HepG2 (cell line): ENCODE data around the gene SNX9. TPM values are rescaled to one million over a fixed set of nuclear protein-coding genes. Genes with fewer than 3 reads are reported as not detected.

Experiments used
- ATAC-seq: fragments of 200-7000 bp; cut with Tn5 transposase; 3 replicates; pipeline ENCODE4 v1.9.1; 2020; ENCODE audit warnings: mild to moderate bottlenecking, moderate library complexity
- BruUV-seq: library from RNA; stranded (reverse); fragments of 400-500 nt; replicated peaks from 2 replicates; lab custom pipeline; 2021; lab: Mats Ljungman, UMichigan
- CTCF ChIA-PET: fragments of 300-600 bp; formaldehyde crosslinking; extraction: SDS; loops from one replicate; lab custom pipeline; 2021; ENCODE audit warnings: low total read pairs, inconsistent platforms, low intra/inter-chr PET ratio; lab: Yijun Ruan, JAX
- POLR2A ChIA-PET: fragments of 350-600 bp; sonication (Branson Sonifier 250); formaldehyde crosslinking; loops from one replicate; lab custom pipeline; 2020; ENCODE audit warnings: antibody characterized with exemption, inconsistent platforms; lab: Yijun Ruan, JAX
- DNase-seq: peaks from one replicate; pipeline ENCODE4 v3.0.0-alpha.2; 2015; ENCODE audit warnings: low spot score
- FAIRE-seq: peaks from 3 replicates; lab custom pipeline; 2011; peaks lifted over from hg19 to GRCh38; lab: Jason Lieb, UNC
- H2AFZ ChIP-seq: one replicate; pipeline ENCODE4 v1.6.1; 2011; ENCODE audit warnings: low read length, inconsistent platforms
- H3K27ac ChIP-seq: fragments of 300-600 bp; 3 replicates; pipeline ENCODE4 v1.8.0; 2011; ENCODE audit warnings: mixed run types, mild to moderate bottlenecking, mixed read lengths, low read length, inconsistent platforms; ENCODE audit not compliant: insufficient read depth; ENCODE audit errors: extremely low read length
- H3K27me3 ChIP-seq, 2 experiments: fragments of 200-600 bp in 1 of 2; 2 replicates in 1 of 2; 3 replicates in 1 of 2; pipeline versions ENCODE4 v1.6.0 to v1.8.0; 2011; ENCODE audit warnings: low read length in 2 of 2, mild to moderate bottlenecking in 2 of 2, moderate library complexity in 2 of 2, inconsistent platforms in 1 of 2; ENCODE audit not compliant: insufficient read depth in 2 of 2, control insufficient read depth in 1 of 2
- H3K36me3 ChIP-seq, 2 experiments: fragments of 200-600 bp in 1 of 2; replicated peaks in 1 of 2; 2 replicates in 1 of 2; 3 replicates in 1 of 2; pipeline versions ENCODE4 v1.5.1 to v1.8.0; 2011; ENCODE audit warnings: low read length in 2 of 2, inconsistent platforms in 1 of 2; ENCODE audit not compliant: insufficient read depth in 2 of 2, control insufficient read depth in 1 of 2
- H3K4me1 ChIP-seq: 2 replicates; pipeline ENCODE4 v1.5.1; 2012; ENCODE audit warnings: low read length, inconsistent platforms; ENCODE audit not compliant: insufficient read depth
- H3K4me2 ChIP-seq: 2 replicates; pipeline ENCODE4 v1.6.0; 2011; ENCODE audit warnings: low read depth, low read length, inconsistent platforms
- H3K4me3 ChIP-seq, 3 experiments: fragments of 200-600 bp in 1 of 3; sonication (generic), shearing (Covaris generic) in 1 of 3; replicated peaks in 1 of 3; 2 replicates each; pipeline ENCODE4 v1.5.1; 2011 to 2016; ENCODE audit warnings: low read length in 3 of 3, inconsistent platforms in 2 of 3, low read depth in 2 of 3, mild to moderate bottlenecking in 2 of 3, control low read depth in 1 of 3, mixed read lengths in 1 of 3; ENCODE audit not compliant: insufficient read depth in 1 of 3
- H3K79me2 ChIP-seq: one replicate; pipeline ENCODE4 v1.6.1; 2011; ENCODE audit warnings: low read length, inconsistent platforms; ENCODE audit not compliant: insufficient read depth
- H3K9ac ChIP-seq: 2 replicates; pipeline ENCODE4 v1.6.0; 2011; ENCODE audit warnings: mild to moderate bottlenecking, low read depth, low read length, inconsistent platforms; ENCODE audit not compliant: insufficient read depth
- H3K9me3 ChIP-seq: 2 replicates; pipeline ENCODE4 v1.5.1; 2012; ENCODE audit warnings: mild to moderate bottlenecking, low read length
- H4K20me1 ChIP-seq: 2 replicates; pipeline ENCODE4 v1.6.0; 2011; ENCODE audit warnings: inconsistent platforms, mild to moderate bottlenecking, low read length, moderate library complexity; ENCODE audit not compliant: insufficient read depth
- WGBS: methylation state at CpG from one replicate; pipeline ENCODE4 v1.1.6; 2017; ENCODE audit warnings: low lambda C conversion rate; 5-methylcytosine and 5-hydroxymethylcytosine counted together
- in situ Hi-C: cut with HindIII; loops from 2 replicates; pipeline ENCODE4 v1.10.0; 2017; ENCODE audit warnings: low pct_unique_long_range_greater_than_20kb; ENCODE audit not compliant: extremely low pct_ligation_motif_present
- intact Hi-C: fragments of 100-400 bp; cut with micrococcal nuclease; formaldehyde crosslinking; loops from one replicate; pipeline ENCODE4 v1.10.0; 2022; ENCODE audit not compliant: unreplicated experiment
- polyA plus RNA-seq, 8 experiments: library from polyadenylated mRNA; depleted of rRNA in 3 of 8; stranded (reverse) in 7 of 8; unstranded in 1 of 8; fragments of >200 nt; fragmentation: Illumina TruSeq in 4 of 8; extraction: Trizol in 4 of 8; gene quantifications; 2 replicates each; pipeline versions ENCODE4 v1.2.1 to v1.2.3, GENCODE V29; 2011 to 2016; ENCODE audit warnings: low read depth in 4 of 8, missing spikeins in 1 of 8, mixed read lengths in 1 of 8; ENCODE audit not compliant: insufficient read depth in 1 of 8
- total RNA-seq, 5 experiments: library from RNA; depleted of rRNA; stranded (reverse); fragments of >200 nt; fragmentation: Illumina TruSeq; extraction: Trizol; gene quantifications; 2 replicates each; pipeline ENCODE4 v1.2.3, GENCODE V29; 2016; ENCODE audit warnings: low read depth in 1 of 5
- TF ChIP-seq, protein P1 (sequence below): sonication (generic); formaldehyde crosslinking; IDR thresholded peaks from 2 replicates; pipeline ENCODE4 v1.5.1; 2020; ENCODE audit warnings: mild to moderate bottlenecking, missing genetic modification reagents, borderline replicate concordance
- TF ChIP-seq, protein P2 (sequence below): sonication (generic); formaldehyde crosslinking; IDR thresholded peaks from 2 replicates; pipeline ENCODE4 v1.5.1; 2020; ENCODE audit warnings: mild to moderate bottlenecking, missing genetic modification reagents, borderline replicate concordance

SNX9 gene
- total and polyA plus RNA-seq, 2 of the 13 experiments (the other 11 are each of a cell fraction or from before 2014, with no cell fraction given): 21.9 to 36.0 TPM

DNA sequence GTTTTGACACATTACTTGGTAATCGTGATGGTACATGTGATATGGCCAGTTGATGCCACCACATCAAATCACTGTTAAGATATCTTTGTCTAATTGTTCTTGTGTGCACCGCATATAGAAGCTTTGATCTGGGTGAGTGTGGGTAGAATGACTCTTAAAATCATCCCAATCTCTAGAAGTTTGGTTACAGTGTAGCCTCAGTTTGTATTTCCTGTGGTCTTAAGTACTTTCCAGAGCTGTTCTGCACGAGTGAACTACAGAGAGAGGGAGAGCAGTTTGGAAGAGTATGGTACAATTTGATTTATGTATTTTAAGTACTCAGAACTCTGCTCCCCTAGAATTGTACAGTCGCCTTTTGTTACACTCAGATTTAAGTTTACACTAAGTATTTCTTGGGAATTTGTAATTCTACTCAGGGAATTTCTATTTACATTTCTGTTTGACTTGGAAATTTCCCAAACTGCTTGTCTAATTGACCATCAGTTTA is 37.5 kb downstream of the SNX9 start:
- H3K9me3 ChIP-seq: no peaks in the 10 kb centered on the region
- no peak overlapping the region for H3K27ac ChIP-seq
- no peaks in the 10 kb centered on the region for H3K36me3 ChIP-seq
- H4K20me1 ChIP-seq: peaks cover 36% of the 10 kb centered on the region
- no peak overlapping the region for H2AFZ ChIP-seq
- ATAC-seq (peak; percentile 29; the same call in 2 of the 3 replicates), FAIRE-seq (no peak), DNase-seq (no peak)
- peak overlapping the region; percentile 36; the same call in 1 of the 2 replicates for H3K4me2 ChIP-seq
- TF ChIP-seq, protein P1, sequence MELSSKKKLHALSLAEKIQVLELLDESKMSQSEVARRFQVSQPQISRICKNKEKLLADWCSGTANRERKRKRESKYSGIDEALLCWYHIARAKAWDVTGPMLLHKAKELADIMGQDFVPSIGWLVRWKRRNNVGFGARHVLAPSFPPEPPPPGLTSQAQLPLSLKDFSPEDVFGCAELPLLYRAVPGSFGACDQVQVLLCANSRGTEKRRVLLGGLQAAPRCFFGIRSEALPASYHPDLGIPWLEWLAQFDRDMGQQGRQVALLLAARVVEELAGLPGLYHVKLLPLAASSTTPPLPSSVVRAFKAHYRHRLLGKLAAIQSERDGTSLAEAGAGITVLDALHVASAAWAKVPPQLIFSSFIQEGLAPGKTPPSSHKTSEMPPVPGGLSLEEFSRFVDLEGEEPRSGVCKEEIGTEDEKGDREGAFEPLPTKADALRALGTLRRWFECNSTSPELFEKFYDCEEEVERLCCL: no peak
- TF ChIP-seq, protein P2, sequence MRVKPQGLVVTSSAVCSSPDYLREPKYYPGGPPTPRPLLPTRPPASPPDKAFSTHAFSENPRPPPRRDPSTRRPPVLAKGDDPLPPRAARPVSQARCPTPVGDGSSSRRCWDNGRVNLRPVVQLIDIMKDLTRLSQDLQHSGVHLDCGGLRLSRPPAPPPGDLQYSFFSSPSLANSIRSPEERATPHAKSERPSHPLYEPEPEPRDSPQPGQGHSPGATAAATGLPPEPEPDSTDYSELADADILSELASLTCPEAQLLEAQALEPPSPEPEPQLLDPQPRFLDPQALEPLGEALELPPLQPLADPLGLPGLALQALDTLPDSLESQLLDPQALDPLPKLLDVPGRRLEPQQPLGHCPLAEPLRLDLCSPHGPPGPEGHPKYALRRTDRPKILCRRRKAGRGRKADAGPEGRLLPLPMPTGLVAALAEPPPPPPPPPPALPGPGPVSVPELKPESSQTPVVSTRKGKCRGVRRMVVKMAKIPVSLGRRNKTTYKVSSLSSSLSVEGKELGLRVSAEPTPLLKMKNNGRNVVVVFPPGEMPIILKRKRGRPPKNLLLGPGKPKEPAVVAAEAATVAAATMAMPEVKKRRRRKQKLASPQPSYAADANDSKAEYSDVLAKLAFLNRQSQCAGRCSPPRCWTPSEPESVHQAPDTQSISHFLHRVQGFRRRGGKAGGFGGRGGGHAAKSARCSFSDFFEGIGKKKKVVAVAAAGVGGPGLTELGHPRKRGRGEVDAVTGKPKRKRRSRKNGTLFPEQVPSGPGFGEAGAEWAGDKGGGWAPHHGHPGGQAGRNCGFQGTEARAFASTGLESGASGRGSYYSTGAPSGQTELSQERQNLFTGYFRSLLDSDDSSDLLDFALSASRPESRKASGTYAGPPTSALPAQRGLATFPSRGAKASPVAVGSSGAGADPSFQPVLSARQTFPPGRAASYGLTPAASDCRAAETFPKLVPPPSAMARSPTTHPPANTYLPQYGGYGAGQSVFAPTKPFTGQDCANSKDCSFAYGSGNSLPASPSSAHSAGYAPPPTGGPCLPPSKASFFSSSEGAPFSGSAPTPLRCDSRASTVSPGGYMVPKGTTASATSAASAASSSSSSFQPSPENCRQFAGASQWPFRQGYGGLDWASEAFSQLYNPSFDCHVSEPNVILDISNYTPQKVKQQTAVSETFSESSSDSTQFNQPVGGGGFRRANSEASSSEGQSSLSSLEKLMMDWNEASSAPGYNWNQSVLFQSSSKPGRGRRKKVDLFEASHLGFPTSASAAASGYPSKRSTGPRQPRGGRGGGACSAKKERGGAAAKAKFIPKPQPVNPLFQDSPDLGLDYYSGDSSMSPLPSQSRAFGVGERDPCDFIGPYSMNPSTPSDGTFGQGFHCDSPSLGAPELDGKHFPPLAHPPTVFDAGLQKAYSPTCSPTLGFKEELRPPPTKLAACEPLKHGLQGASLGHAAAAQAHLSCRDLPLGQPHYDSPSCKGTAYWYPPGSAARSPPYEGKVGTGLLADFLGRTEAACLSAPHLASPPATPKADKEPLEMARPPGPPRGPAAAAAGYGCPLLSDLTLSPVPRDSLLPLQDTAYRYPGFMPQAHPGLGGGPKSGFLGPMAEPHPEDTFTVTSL (CRISPR knock-in tag): 0 out of 2 replicates have a peak, but pooled peaks have one; percentile 12
- in situ Hi-C loops (no loop called here), intact Hi-C loops (no loop called here)
- no peak overlapping the region for H3K4me3 ChIP-seq
- H3K27me3 ChIP-seq: no peaks in the 10 kb centered on the region
- BruUV-seq: no TSS peak
- H3K79me2 ChIP-seq: peaks cover 82% of the 10 kb centered on the region
- H3K4me1 ChIP-seq: peaks cover 31% of the 10 kb centered on the region
- CTCF ChIA-PET: no interaction called here
- WGBS: 74% methylated on average over 4 of the region's 4 CpGs
- H3K9ac ChIP-seq: no peak overlapping the region
- POLR2A ChIA-PET: no interaction called here
